Activated CD4-positive, alpha-beta T cell treated with anti-CD3 and anti-CD28 coated beads, Interleukin-2, amount 10 ng/mL, durations not matched to agents 24 days and 14 days (primary cell): ENCODE results near the gene ZNF74. TPM values are rescaled to one million over a fixed set of nuclear protein-coding genes. Genes with fewer than 3 reads are reported as not detected.
"Not testable (repeated sequence)": the region's sequence is repeated elsewhere in the genome, so short reads cannot be mapped to it uniquely, and the experiment has no call there.

Source experiments
- DNase-seq: peaks from one replicate; pipeline ENCODE4 v3.0.0; 2022
- H3K27ac Mint-ChIP-seq: one replicate; pipeline ENCODE4 v1.8.0; 2022; ENCODE audit warnings: mild to moderate bottlenecking, mixed read lengths
- H3K27me3 Mint-ChIP-seq: one replicate; pipeline ENCODE4 v1.8.0; 2022; ENCODE audit warnings: mixed read lengths
- H3K36me3 Mint-ChIP-seq: one replicate; pipeline ENCODE4 v1.8.0; 2022; ENCODE audit warnings: low read depth, mild to moderate bottlenecking, mixed read lengths
- H3K4me1 Mint-ChIP-seq: one replicate; pipeline ENCODE4 v1.8.0; 2021; ENCODE audit warnings: mixed read lengths
- H3K4me3 Mint-ChIP-seq: one replicate; pipeline ENCODE4 v1.8.0; 2022; ENCODE audit warnings: mild to moderate bottlenecking, moderate library complexity, mixed read lengths
- H3K9me3 Mint-ChIP-seq: one replicate; pipeline ENCODE4 v1.8.0; 2021; ENCODE audit warnings: mixed read lengths
- intact Hi-C: fragments of 100-400 bp; cut with micrococcal nuclease; formaldehyde crosslinking; loops from one replicate; pipeline ENCODE4 v1.15.1; 2023
- total RNA-seq: library from RNA; stranded (reverse); gene quantifications from 2 replicates; pipeline ENCODE4 v1.2.3, GENCODE V29; 2022

Gene ZNF74
- total RNA-seq, 1 donor from 2014 or later, result 17.0 TPM

- Mint-ChIP-seq H3K27ac (no peak overlapping the region), H3K4me1 (peaks cover 4% of the 10 kb centered on the region), H3K27me3 (peaks cover 35% of the 10 kb centered on the region), H3K36me3 (peaks cover 12% of the 10 kb centered on the region), H3K9me3 (no peaks in the 10 kb centered on the region), H3K4me3 (no peak overlapping the region)
- DNase-seq, result no peak
- intact Hi-C loops, result no loop called here
These were observed 45.6 kb downstream of the ZNF74 start for GRCh38 chr22:20439556-20439927.

- intact Hi-C loops, result no loop called here
- Mint-ChIP-seq H3K27ac (no peak overlapping the region), H3K36me3 (peaks cover 13% of the 10 kb centered on the region), H3K27me3 (peaks cover 30% of the 10 kb centered on the region), H3K4me1 (peaks cover 4% of the 10 kb centered on the region), H3K9me3 (no peaks in the 10 kb centered on the region), H3K4me3 (no peak overlapping the region)
- DNase-seq, result no peak
These were observed 46.1 kb downstream of the ZNF74 start for GRCh38 chr22:20439928-20440575.

GRCh38 chr22:20440637-20441591 is 47.0 kb downstream of the ZNF74 start:
- intact Hi-C loops, result no loop called here
- H3K4me3 Mint-ChIP-seq, result no peak overlapping the region
- no peak overlapping the region for H3K27ac Mint-ChIP-seq
- H3K27me3 Mint-ChIP-seq, result peaks cover 21% of the 10 kb centered on the region
- peaks cover 4% of the 10 kb centered on the region for H3K4me1 Mint-ChIP-seq
- H3K36me3 Mint-ChIP-seq, result peaks cover 13% of the 10 kb centered on the region
- DNase-seq, result no peak
- no peaks in the 10 kb centered on the region for H3K9me3 Mint-ChIP-seq

- Mint-ChIP-seq H3K9me3 (no peaks in the 10 kb centered on the region), H3K4me3 (no peak overlapping the region), H3K27ac (no peak overlapping the region), H3K36me3 (peaks cover 19% of the 10 kb centered on the region), H3K4me1 (peaks cover 4% of the 10 kb centered on the region), H3K27me3 (peaks cover 17% of the 10 kb centered on the region)
- intact Hi-C loops, result no loop called here
- no peak for DNase-seq
These were observed 47.9 kb downstream of the ZNF74 start for GRCh38 chr22:20441631-20442484.

DNA sequence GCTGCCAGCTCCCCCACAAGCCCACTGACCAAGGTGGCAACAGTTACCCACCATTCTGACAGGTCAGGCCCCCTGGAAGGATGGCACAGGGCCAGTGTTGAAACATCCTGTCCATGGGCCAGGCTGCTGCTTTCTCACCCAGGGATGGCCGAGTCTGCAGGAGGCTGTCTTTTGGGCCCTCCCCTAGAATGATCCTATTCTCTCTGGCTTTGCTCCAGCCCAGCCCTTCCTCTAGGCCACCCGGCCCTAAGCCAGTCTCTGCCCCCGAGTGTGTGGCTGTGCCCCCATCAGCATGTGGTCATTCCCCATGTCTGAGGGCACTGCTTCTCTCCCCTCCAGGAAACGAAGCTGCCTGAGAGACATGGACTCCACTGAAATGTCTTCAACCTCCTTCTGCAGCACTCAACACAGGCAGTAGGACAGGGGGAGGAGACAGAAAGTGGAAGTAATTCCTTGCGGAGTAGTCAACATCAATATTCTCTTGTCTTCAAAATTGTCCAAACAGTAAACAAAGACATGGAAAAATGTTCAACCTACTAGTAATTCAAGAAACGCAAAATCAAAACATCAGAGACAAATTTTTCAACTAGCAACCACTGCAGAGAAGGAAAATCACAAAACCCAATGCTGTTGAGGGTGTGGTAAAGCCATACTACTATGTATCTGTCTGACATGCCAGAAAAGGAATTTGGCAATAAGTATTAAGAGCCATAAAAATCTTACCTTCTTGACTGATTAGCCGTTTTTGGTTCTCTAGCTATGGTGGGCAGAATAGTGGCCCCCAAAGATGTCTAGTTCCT is 48.7 kb downstream of the ZNF74 start:
- H3K27ac Mint-ChIP-seq, result no peak overlapping the region
- H3K9me3 Mint-ChIP-seq, result no peaks in the 10 kb centered on the region
- DNase-seq, result no peak
- intact Hi-C loops, result no loop called here
- peaks cover 12% of the 10 kb centered on the region for H3K27me3 Mint-ChIP-seq
- H3K4me1 Mint-ChIP-seq, result no peaks in the 10 kb centered on the region
- peaks cover 19% of the 10 kb centered on the region for H3K36me3 Mint-ChIP-seq
- H3K4me3 Mint-ChIP-seq, result no peak overlapping the region

DNA sequence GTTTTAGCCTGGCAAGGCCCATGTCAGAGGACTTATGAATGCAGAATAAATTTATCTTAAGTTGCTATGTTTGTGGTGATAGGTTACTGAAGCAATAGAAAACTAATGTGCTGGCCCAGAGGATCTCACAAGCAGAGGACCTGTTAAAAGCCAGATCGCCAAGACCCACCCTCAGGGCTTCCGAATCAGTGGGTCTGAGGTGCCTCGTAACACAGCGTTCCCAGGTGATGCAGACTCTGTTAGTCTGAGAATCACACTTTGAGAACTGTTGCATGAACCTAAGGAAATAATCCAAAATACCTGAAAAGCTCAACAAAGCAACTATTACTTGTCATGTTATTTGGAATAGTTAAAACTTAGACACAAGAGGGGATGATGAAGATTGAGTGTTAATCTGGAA is 50.4 kb downstream of the ZNF74 start:
- intact Hi-C loops, result no loop called here
- H3K36me3 Mint-ChIP-seq, result peaks cover 19% of the 10 kb centered on the region
- H3K4me3 Mint-ChIP-seq, result no peak overlapping the region

DNA sequence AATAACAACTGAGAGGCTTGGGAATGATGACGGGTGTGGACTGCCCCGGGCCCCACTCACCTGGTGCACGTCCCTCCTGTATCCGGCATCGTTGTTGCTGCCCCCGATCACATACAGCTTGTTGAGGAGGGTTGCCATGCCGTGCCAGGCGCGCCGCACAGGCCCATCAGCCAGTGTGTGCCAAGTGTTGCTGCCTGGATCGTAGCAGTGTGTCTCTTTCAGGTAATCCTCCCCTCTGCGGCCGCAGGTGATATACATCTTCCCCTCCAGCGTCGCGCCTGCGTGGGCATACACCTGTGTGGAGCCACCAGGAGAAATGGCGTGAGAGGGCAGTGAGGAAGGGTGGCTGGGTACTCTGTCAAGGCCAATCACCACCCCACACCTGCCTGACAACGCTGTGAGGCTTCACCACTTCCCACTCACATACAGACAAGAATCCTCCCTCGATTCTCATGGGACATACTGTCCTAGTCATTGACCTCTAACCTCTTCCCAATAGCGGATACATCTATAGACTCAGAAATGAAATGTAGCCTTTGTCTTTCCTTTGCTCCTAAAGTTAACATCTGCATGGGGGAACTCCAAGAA is 52.5 kb downstream of the ZNF74 start:
- no peaks in the 10 kb centered on the region for H3K4me1 Mint-ChIP-seq
- H3K36me3 Mint-ChIP-seq, result peaks cover 22% of the 10 kb centered on the region
- H3K9me3 Mint-ChIP-seq, result no peaks in the 10 kb centered on the region
- intact Hi-C loops, result no loop called here
- H3K4me3 Mint-ChIP-seq, result no peak overlapping the region
- DNase-seq, result no peak
- H3K27ac Mint-ChIP-seq, result no peak overlapping the region
- H3K27me3 Mint-ChIP-seq, result no peaks in the 10 kb centered on the region

More for the DNA sequence above, 50.4 kb downstream of the ZNF74 start:
- H3K9me3 Mint-ChIP-seq, result no peaks in the 10 kb centered on the region
- H3K27me3 Mint-ChIP-seq, result peaks cover 4% of the 10 kb centered on the region
- no peak overlapping the region for H3K27ac Mint-ChIP-seq
- no peaks in the 10 kb centered on the region for H3K4me1 Mint-ChIP-seq
- DNase-seq, result no peak

DNA sequence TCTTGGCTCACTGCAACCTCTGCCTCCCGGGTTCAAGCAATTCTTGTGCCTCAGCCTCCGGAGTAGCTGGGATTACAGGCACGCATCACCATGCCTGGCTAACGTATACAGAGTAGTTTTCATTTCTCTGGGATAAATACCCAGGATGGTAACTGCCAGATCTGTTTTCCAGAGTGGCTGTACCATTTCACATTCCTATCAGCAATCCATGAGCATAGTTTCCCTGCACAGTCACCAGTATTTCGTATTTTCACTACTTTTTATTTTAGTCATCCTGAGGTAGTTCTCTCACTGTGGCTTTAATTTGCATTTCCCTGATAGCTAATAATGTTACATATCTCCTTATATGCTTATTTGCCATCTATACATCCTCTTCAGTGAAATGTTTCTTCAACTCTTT is 54.7 kb downstream of the ZNF74 start:
- Mint-ChIP-seq H3K4me1 (no peaks in the 10 kb centered on the region), H3K9me3 (no peaks in the 10 kb centered on the region), H3K4me3 (no peak overlapping the region), H3K36me3 (peaks cover 17% of the 10 kb centered on the region), H3K27me3 (no peaks in the 10 kb centered on the region), H3K27ac (no peak overlapping the region)
- no peak for DNase-seq
- intact Hi-C loops, result no loop called here

DNA sequence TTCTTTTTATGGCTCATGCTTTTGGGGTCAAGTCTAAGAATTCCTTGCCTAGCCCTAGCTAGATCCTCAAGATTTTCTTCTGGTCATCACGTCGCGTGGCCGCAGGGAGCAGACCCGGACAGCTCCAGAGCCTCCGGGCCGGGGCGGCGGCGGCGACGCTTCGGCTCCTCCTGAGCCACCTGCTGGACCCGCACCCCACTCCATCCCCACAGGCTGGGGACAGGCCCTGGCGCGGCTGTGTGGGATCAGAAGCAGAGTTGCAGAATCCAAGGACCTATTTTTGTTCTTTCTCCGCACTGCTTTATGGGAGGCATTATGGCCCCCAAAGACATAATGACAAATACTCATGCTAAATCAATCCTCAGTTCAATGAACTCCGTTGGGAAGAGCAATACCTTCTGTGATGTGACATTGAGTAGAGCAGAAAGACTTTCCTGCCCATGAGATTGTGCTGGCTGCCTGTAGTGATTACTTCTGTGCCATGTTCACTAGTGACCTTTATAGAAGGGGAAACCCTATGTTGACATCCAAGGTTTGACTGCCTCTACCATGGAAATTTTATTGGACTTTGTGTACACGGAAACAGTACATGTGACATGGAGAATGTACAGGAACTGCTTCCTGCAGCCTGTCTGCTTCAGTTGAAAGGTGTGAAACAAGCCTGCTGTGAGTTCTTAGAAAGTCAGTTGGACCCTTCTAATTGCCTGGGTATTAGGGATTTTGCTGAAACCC is 56.0 kb downstream of the ZNF74 start:
- no peak for DNase-seq
- H3K27me3 Mint-ChIP-seq, result no peaks in the 10 kb centered on the region
- peaks cover 12% of the 10 kb centered on the region for H3K36me3 Mint-ChIP-seq
- no peaks in the 10 kb centered on the region for H3K9me3 Mint-ChIP-seq
- no peaks in the 10 kb centered on the region for H3K4me1 Mint-ChIP-seq
- no peak overlapping the region for H3K4me3 Mint-ChIP-seq
- intact Hi-C loops, result no loop called here
- no peak overlapping the region for H3K27ac Mint-ChIP-seq

DNA sequence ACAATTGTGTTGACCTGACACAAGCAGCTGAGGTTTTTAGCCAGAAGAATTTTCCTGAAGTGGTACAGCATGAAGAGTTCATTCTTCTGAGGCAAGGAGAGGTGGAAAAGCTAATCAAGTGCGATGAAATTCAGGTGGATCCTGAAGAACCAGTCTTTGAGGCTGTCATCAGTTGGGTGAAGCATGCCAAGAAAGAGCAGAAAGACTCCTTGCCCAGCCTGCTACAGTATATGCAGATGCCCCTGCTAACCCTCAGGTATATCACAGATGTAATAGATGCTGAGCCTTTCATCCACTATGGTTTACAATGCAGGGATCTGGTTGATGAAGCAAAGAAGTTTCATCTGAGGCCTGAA is 56.6 kb downstream of the ZNF74 start:
- no peak overlapping the region for H3K27ac Mint-ChIP-seq
- peaks cover 16% of the 10 kb centered on the region for H3K36me3 Mint-ChIP-seq
- H3K4me3 Mint-ChIP-seq, result no peak overlapping the region
- H3K4me1 Mint-ChIP-seq, result no peaks in the 10 kb centered on the region
- DNase-seq, result no peak
- no peaks in the 10 kb centered on the region for H3K9me3 Mint-ChIP-seq
- no peaks in the 10 kb centered on the region for H3K27me3 Mint-ChIP-seq
- intact Hi-C loops, result no loop called here

DNA sequence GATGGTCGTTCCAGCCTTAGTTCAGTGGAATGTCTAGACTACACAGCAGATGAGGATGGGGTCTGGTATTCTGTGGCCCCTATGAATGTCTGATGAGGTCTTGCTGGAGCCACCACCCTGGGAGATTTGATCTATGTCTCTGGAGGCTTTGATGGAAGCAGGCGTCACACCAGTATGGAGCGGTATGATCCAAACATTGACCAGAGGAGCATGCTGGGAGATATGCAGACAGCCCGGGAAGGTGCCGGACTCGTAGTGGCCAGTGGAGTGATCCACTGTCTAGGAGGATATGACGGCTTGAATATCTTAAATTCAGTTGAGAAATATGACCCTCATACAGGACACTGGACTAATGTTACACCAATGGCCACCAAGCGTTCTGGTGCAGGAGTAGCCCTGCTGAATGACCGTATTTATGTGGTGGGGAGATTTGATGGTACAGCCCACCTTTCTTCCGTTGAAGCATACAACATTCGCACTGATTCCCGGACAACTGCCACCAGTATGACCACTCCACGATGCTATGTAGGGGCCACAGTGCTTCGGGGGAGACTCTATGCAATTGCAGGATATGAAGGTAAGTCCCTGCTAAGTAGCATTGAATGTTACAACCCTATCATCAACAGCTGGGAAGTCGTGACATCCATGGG is 57.3 kb downstream of the ZNF74 start:
- DNase-seq, H3K27ac Mint-ChIP-seq, H3K9me3 Mint-ChIP-seq, intact Hi-C loops, H3K4me3 Mint-ChIP-seq, H3K27me3 Mint-ChIP-seq, H3K4me1 Mint-ChIP-seq: not testable (repeated sequence)
- H3K36me3 Mint-ChIP-seq, result peaks cover 20% of the 10 kb centered on the region

GRCh38 chr22:20451920-20452319 is 58.0 kb downstream of the ZNF74 start:
- no peak for DNase-seq
- H3K4me1 Mint-ChIP-seq, result peaks cover 10% of the 10 kb centered on the region
- no peaks in the 10 kb centered on the region for H3K27me3 Mint-ChIP-seq
- peaks cover 15% of the 10 kb centered on the region for H3K36me3 Mint-ChIP-seq
- H3K4me3 Mint-ChIP-seq, result no peak overlapping the region
- intact Hi-C loops, result no loop called here
- no peak overlapping the region for H3K27ac Mint-ChIP-seq
- no peaks in the 10 kb centered on the region for H3K9me3 Mint-ChIP-seq
